BJ (cell line): ENCODE results near the gene CHCHD6. TPM values are rescaled to one million over a fixed set of nuclear protein-coding genes. Genes with fewer than 3 reads are reported as not detected.

Source experiments
- CTCF ChIA-PET: fragments of 350-600 bp; formaldehyde crosslinking; extraction: SDS; loops from one replicate; lab custom pipeline; 2021; ENCODE audit warnings: antibody characterized with exemption, inconsistent platforms; lab: Yijun Ruan, JAX
- POLR2A ChIA-PET: fragments of 300-600 bp; sonication (Branson Sonifier 250); formaldehyde crosslinking; extraction: SDS; loops from one replicate; lab custom pipeline; 2021; ENCODE audit warnings: antibody characterized with exemption; lab: Charles Lee
- DNase-seq: peaks from one replicate; pipeline ENCODE4 v3.0.0-alpha.2; 2011; ENCODE audit warnings: low read depth
- H3K27me3 ChIP-seq: 2 replicates; pipeline ENCODE4 v1.6.0; 2011; ENCODE audit warnings: low read length; ENCODE audit not compliant: control insufficient read depth, insufficient read depth
- H3K36me3 ChIP-seq: 2 replicates; pipeline ENCODE4 v1.5.1; 2011; ENCODE audit warnings: low read length; ENCODE audit not compliant: control insufficient read depth, insufficient read depth
- H3K4me3 ChIP-seq: 2 replicates; pipeline ENCODE4 v1.5.1; 2011; ENCODE audit warnings: low read depth, mild to moderate bottlenecking, control low read depth, low read length
- CTCF ChIP-seq: IDR thresholded peaks from 2 replicates; pipeline ENCODE4 v1.5.1; 2011; ENCODE audit warnings: low read depth, mild to moderate bottlenecking, control low read depth, inconsistent platforms, low read length, moderate library complexity; ENCODE audit not compliant: insufficient read depth
- polyA plus RNA-seq: library from polyadenylated mRNA; depleted of rRNA; stranded (reverse); fragments of >200 nt; gene quantifications from 2 replicates; pipeline ENCODE4 v1.2.3, GENCODE V29; 2011

Gene CHCHD6
- polyA plus RNA-seq, 1 experiment: 23.7 TPM

- POLR2A ChIA-PET: no interaction called here
- CTCF ChIA-PET: interaction anchor here (0.8 kb wide), 1 partner anchor 207 kb away, joined by 3 read pairs; no protein-coding TSS in a partner anchor
Observed at GRCh38 chr3:126958638-126959085, 254.6 kb downstream of the CHCHD6 start.

GRCh38 chr3:126959136-126959920 is 255.3 kb downstream of the CHCHD6 start:
- Histone ChIP-seq H3K4me3 (no peak overlapping the region), H3K36me3 (no peaks in the 10 kb centered on the region), H3K27me3 (no peaks in the 10 kb centered on the region)
- no peak for TF ChIP-seq CTCF
- POLR2A ChIA-PET: no interaction called here
- CTCF ChIA-PET: interaction anchor here (1.2 to 2.2 kb wide), 4 partner anchors 9 to 207 kb away, joined by 3 to 9 read pairs (median 8); no protein-coding TSS in a partner anchor
- DNase-seq: no peak

More at GRCh38 chr3:126958638-126959085, 254.6 kb downstream of the CHCHD6 start:
- no peak for DNase-seq
- no peaks in the 10 kb centered on the region for H3K27me3 ChIP-seq
- no peaks in the 10 kb centered on the region for H3K36me3 ChIP-seq
- no peak for TF ChIP-seq CTCF
- H3K4me3 ChIP-seq: no peak overlapping the region

GRCh38 chr3:126959921-126960603 is 256.0 kb downstream of the CHCHD6 start:
- DNase-seq: no peak
- no peaks in the 10 kb centered on the region for H3K27me3 ChIP-seq
- no peak overlapping the region for H3K4me3 ChIP-seq
- ChIA-PET CTCF (interaction anchor here (0.6 to 2.2 kb wide), 8 partner anchors 8 to 208 kb away, joined by 3 to 9 read pairs (median 6); no protein-coding TSS in a partner anchor), POLR2A (interaction anchor here (0.5 kb wide), 1 partner anchor 481 kb away, joined by 3 read pairs; no protein-coding TSS in a partner anchor)
- no peaks in the 10 kb centered on the region for H3K36me3 ChIP-seq
- peak; percentile 69 for TF ChIP-seq CTCF

DNA sequence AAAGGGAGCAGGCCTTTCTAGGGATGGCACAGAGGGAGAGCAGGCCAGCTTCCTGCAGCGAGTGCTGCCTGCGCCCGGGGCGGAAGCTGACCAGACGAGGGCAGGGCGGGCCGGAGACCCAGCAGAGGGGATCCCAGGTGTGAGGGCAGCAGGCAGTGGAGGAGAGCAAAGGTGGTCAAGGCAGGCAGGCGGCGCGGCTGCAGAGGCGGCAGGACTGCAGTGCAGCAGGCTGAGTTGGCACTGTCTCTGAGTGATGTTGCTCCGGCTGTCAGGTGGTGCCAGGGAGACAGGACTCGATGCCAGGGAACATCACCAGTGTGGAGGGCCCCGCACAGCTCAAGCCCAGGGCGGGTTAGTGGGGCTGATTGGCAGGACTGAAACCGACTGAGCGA is 256.6 kb downstream of the CHCHD6 start:
- DNase-seq: no peak
- Histone ChIP-seq H3K4me3 (no peak overlapping the region), H3K36me3 (no peaks in the 10 kb centered on the region), H3K27me3 (no peaks in the 10 kb centered on the region)
- POLR2A ChIA-PET: interaction anchor here (0.5 to 0.6 kb wide), 2 partner anchors 166 to 481 kb away, joined by 3 read pairs; no protein-coding TSS in a partner anchor
- TF ChIP-seq CTCF: no peak
- CTCF ChIA-PET: interaction anchor here (0.6 to 2.2 kb wide), 9 partner anchors 8 to 233 kb away, joined by 3 to 9 read pairs (median 4); no protein-coding TSS in a partner anchor
